Fibroblast of skin of abdomen (primary cell): ENCODE results near the gene KDM5A. TPM values are rescaled to one million over a fixed set of nuclear protein-coding genes. Genes with fewer than 3 reads are reported as not detected.
A peak's percentile ranks its signal among the peaks of the same experiment; 100 is the strongest.
"Not testable (repeated sequence)": the region's sequence is repeated elsewhere in the genome, so short reads cannot be mapped to it uniquely, and the experiment has no call there.

Experiments
- DNase-seq: peaks from one replicate; pipeline ENCODE4 v3.0.0-alpha.2; 2013
- polyA plus RNA-seq, 2 experiments: library from polyadenylated mRNA; unstranded; fragments of 120-200 nt; gene quantifications; one replicate each; pipeline ENCODE4 v1.2.1, GENCODE V29; 2013; ENCODE audit not compliant: insufficient read length in 2 of 2

The KDM5A gene
- polyA plus RNA-seq (2013, experiment 1 of 2; ENCODE audit: insufficient read length) = 24.4 TPM
- 20.3 TPM for polyA plus RNA-seq (2013, experiment 2 of 2; ENCODE audit: insufficient read length)

DNA sequence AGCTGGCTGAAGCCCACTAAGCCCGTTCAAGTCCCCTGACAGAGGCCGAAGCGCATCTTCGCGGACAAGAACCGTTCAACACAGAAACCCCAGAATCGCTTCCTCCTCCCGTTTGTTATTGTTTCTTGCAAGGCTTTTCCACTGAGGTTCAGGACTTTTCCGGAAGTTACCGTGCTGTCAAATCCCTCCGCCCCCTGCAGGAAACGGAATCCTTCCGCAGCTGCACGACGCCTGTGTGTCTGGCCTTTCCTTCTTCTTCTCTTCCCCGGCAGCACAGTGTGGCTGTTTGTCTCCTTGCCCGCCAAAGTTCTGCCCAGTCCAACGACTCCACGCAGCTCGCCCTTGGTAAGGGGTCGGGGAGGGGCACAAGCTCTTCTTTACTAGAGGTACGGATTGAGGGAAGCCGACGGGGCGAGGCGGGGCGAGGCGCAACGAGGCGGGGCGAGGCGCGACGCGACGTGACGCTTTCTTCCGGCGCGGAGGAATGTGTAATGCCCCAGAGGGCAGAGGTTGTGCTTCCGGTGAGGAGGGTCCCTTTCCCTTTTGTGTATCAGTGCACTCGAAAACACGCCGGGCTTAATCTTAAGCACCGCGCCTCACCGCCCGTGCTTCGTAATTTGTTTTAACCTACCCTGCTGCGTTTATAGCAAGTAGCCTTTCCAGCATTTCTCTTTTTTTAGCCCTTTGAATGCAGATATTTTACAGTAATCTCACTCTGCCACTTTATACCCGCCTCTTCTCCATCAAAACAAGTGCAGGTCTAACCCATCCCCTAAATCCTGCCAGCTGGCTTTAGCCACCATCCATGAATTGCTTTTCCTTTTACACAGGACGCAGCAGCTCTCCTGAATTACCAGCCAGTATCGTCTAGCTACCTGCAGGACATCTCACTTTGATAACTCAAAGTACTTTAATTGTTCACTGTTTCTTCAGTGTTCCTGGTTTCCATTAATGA is at the start of gene KDM5A:
Gene KDM5A, minus strand, starts transcription at position 179 of the 955 bp plus-strand sequence. CDS start 229 bp downstream, outside the sequence.
- peak; percentile 97 for DNase-seq

DNA sequence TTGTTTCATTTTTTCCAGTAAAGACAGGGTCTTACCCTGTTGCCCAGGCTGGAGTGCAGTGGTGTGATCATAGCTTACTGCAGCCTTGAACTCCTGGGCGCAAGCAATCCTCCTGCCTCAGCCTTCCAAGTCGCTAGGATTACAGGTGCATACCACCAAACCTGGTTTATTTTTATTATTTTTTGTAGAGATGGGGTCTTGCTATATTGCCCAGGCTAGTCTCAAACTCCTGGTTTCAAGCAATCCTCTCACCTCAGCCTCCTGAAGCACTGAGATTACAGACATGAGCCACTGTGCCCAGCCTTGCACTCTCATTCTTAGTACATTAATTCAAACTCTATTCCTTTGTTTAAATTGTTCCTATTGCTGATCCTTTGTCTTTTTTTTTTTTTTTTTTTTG is 46.6 kb upstream of the KDM5A start:
- not testable (repeated sequence) for DNase-seq

DNA sequence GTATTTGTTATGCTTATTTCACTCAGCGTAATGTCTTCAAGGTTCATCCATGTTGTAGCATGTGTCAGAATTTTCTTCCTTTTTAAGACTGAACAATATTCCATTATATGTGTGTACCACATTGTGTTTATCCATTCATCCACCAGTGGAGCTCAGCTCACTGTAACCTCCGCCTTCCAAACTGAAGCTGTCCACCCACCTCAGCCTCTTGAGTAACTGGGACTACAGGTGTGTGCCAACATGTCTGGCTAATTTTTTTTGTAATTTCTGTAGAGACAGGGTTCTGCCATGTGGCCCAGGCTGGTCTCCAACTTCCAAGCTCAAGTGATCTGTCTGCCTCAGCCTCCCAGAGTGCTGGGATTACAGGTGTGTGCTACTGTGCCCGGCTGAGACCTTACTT is 33.4 kb upstream of the KDM5A start:
- DNase-seq = no peak

DNA sequence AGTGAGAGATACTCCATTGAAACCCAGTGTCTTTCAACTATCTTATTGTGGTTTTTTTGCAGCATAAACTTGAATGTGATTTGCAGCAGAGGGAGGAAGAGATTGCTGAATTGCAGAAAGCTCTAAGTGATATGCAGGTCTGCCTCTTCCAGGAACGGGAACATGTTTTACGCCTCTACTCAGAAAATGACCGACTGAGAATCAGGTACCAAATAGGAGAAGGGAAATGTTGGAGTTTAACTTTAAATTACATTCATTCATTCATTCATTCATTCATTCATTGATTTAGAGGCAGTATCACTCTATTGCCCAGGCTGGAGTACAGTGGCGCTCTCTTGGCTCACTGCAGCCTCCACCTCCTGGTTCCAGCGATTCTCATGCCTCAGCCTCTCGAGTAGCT is 29.3 kb upstream of the KDM5A start:
- DNase-seq = no peak

DNA sequence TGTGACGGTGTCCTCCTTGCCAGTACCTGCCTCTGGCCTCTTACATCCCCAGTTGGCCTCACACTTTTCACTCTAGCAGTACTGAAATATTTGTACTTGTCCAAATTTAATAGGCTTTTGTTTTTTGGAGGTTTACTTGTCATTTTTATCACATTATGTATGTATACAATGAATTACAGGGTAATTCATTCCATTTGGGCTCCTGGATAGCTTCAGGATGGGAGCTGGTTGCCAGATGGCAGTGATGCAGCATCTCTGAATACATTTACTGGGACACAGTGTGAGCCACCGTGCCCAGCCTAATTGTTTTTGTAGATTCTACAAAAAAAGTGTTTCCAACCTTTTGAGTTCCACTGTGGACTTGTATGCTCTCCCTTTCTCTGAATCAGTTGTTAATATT is 25.7 kb upstream of the KDM5A start:
- DNase-seq = no peak

DNA sequence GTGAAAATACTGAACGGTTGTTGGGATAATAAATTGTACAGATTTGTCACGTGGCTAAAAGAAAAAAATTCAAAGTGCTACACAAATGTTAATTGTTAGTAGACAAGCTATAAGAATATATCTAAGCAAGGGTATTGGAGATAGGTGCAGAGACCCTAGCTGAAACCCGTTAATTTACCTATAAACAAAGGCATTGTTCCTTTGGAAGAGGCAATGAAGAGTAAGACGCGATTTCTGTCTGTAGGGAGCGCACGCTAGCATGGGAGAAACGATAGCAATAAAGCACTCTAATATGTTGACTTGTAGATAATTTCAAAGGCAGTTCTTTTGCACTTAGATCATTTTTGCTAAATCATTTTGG is 12.9 kb upstream of the KDM5A start:
- DNase-seq = no peak

DNA sequence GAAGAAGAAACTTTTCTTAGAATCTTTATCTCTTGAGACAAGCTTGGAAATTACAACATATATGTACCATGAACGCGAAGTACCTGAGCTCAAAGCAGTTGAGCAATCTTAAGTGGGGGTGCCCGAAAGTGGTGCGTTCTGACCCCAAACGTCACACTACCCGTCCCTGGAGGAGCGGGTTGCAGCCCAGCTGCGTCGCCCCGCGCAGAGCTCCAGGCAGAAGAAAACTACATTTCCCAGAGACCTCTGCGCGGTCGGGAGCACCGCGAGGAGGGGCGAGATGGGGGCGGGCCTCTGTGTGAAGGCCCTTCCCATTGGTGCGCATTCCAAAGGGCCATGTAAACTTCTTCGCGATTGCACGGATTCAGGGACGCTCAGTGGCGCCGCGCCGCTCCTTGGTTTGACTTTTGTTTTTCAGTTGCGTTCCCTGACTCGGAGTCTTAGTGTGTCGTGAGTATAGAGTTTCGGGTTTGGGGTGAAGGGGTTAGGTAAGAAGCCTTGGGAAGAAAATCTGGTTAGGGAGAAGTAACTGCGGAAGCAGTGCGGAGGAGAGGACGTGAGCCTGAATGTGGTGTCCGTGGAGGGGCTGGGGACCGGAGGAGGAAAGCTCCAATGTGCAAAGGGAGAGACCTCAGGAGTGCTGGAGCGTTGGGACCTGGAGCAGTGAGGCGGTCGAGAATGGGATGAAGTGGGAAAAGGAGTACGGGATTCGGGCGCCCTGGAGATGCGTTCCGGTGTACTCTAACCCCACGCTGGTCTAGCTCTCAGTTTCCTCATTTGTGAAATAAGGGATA is 12.3 kb upstream of the KDM5A start, which contains the start of gene CCDC77:
Gene CCDC77, plus strand, starts transcription at position 410 of the 794 bp plus-strand sequence. CDS start 7,740 bp downstream, outside the sequence.
- peak; percentile 92 for DNase-seq

DNA sequence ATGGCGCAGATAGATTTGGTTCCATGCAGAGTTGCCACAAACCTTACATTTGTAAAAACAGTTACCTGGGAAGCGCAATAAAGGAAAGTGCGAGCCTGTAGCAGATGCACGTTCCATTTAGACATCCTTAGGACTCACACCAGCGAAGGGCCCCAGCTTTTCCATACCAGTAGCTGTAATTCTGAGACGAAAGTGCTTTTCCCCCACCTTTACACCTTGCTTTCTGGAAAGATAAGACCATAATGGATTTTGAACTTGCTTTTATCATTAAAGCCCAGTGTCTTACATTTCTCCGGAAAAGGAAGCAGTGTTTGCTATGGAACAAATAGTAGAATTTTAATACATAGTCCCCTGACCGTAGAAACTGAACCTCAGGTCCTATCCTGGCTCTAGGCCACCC is 11.7 kb upstream of the KDM5A start:
- no peak for DNase-seq

DNA sequence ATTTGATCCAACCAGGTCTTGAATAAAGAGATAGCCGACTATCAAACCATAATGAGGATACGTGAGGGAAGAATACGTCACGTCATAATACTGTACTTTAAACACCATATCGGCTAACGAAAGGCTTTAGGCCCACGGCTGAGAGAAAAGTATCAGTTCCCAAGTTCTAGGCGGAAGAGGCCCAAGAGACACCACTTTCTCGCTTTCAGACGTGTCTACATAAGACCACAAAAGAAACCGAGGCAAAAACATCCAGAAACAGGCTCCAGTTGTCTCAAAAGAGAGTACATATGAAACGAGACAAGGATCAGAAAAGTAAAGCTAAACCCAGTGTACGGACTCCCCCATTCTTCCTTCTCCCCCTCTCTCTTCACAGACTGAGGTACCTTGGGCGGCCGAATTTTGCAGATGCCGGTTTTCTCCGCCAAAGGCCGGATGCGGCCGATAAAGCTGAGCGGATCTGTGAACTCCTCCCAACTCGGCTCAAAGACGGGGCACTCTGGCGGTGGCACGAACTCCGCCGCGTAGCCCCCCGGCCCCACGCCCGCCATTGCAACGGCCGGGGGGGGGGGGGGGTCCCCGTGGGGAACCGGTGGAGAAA is 479 bp downstream of the KDM5A start:
- no peak for DNase-seq

DNA sequence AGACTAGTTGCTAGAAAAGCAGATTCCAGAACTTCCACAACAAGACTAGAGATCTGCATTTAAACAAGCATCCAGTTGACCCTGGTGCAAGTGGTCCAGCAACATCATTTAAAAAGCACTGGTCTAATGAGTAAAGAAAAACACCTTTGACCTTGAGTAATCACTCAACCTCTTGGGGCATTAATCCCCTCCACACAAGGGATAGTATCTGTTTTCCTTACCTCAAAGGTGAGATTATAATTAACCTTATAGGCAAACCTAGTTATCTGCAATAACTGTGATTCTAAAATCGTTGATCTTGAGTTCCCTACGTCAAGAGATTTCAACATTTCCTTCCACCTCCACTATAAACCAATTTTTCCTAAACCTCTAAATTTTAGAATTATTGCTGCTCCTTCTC is 1.1 kb downstream of the KDM5A start:
- DNase-seq = no peak

DNA sequence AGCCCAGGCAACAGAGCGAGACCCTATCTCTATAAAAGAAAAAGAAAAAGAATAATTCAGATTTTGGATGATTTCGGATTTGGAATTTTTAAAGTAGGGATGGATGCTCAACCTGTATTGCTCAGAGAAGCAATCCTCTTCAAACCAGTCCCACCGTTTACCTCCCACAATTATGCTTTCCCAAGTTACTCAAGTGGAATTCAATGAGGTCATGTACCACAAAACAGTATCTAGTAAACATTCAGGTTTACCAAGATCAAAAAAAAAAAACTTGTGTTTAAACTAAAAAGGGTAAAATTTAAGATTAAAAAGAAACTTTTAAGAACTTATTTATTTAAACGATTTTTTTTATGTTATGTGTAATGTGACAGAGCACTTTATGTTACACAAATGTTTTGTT is 2.5 kb downstream of the KDM5A start:
- DNase-seq = no peak

DNA sequence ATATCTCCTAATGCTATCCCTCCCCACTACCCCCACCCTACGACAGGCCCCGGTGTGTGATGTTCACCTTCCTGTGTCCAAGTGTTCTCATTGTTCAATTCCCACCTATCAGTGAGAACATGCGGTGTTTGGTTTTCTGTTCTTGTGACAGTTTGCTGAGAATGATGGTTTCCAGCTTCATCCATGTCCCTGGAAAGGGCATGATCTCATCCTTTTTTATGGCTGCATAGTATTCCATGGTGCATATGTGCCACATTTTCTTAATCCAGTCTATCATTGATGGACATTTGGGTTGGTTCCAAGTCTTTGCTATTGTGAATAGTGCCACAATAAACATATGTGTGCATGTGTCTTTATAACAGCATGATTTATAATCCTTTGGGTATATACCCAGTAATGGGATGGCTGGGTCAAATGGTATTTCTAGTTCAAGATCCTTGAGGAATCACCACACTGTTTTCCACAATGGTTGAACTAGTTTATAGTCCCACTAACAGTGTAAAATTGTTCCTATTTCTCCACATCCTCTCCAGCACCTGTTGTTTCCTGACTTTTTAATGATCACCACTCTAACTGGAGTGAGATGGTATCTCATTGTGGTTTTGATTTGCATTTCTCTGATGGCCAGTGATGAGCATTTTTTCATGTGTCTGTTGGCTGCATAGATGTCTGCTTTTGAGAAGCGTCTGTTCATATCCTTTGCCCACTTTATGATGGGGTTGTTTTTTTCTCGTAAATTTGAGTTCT is 18.2 kb downstream of the KDM5A start:
- DNase-seq = not testable (repeated sequence)

DNA sequence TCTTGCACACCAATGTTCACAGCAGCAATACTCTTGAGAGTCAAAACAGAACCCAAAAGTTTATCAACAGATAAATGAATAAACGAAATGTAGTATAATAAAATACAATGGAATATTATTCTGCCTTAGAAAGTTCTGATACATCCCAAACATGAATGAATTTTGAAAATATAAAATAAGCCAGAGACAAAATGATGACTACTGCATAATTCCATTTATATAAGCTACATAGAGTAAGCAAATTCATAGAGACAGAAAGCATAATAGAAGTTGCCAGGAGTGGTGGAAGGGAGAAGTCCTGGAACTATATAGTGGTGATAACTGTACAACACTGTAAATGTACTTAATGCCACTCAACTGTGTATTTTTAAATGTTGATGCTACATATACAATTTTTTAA is 21.1 kb downstream of the KDM5A start:
- DNase-seq = no peak

DNA sequence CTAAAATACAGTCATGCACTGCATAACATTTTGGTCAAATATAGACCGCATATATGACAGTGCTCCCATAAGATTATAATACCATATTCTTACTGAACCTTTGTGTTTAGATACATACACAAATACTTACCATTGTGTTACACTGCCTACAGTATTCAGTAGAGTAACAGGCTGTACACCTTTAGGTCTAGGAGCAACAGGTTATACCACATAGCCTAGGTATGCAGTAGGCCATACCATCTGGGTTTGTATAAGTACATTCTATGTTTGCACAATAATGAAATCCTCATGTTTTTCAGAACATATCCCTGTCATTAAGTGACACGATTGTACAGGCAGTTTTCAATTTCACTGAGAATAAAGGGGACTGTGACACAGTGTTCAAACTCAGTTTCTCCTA is 22.3 kb downstream of the KDM5A start:
- no peak for DNase-seq

DNA sequence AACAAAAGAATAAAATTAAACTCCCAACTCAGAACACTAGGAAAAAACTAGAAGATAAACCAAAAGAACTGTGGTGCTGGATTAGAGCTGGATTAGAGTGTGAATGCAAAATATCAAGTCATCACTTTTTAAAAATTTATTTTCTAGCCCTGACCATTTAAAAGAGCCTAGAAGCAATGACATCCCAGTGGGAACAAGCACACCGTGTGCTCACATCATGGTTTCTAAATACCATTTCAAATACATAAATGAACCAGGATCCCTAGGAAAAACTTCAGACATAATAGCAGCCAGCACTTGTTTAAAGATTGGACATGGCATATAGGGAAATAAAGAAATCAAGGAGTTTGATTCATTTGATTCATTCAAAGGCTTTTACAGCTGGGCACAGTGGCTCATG is 30.0 kb downstream of the KDM5A start:
- no peak for DNase-seq

DNA sequence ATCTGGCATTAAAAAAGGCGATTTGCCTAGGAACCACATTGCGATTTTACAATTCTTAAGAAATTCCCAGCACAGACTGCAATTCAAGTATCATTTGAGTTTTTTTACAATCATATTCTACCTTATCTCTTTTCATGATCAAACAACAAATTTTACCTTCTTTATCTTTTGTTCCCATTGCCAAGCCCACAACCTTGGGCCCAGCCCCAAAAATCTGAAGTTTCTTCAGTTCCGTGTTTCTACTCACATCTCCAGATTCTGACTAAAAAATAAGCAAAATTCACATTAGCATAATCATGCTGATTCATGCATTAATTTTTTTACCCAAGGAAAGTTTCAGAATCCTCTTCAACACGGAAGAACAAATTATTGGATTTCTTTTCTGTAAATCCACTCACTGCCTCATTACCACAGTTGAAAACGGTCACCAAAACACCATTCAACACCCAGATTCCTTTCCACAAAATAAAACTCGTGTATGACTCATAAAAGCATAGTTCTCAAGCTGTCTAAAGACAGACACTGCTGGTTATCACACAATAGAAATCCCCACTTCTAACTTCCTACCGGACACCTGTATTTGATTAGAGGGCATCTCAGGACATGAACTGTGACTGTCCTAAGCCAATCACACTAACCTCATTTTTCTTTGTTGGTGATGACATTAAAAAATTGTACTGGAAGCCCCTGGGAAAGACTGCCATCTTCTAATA is 32.7 kb downstream of the KDM5A start:
- DNase-seq = peak; percentile 53

DNA sequence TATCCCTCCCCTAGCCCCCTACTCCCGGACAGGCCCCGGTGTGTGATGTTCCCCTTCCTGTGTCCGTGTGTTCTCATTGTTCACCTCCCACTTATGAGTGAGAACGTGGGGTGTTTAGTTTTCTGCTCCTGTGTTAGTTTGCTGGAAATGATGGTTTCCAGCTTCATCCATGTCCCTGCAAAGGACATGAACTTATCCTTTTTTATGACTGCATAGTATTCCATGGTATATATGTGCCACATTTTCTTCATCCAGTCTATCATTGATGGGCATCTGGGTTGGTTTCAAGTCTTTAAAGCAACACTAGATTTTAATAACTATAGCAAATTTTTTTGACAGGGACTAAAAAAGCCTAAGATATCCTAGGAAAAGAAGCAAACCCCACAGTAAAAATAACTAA is 37.9 kb downstream of the KDM5A start:
- DNase-seq = not testable (repeated sequence)

DNA sequence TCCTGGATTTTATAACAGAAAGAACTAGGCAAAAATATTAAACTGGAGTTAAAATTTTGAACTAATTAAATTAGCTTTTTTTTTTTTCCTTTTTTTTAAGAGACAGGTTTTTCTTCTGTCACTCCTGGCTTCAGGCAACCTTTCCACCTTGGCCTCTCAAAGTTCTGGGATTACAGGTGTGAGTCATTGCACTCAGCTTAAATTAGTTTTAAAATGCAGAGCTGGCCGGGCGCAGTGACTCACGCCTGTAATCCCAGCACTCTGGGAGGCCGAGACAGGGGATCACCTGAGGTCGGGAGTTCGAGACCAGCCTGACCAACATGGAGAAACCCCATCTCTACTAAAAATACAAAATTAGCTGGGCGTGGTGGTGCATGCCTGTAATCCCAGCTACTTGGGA is 39.5 kb downstream of the KDM5A start:
- not testable (repeated sequence) for DNase-seq

DNA sequence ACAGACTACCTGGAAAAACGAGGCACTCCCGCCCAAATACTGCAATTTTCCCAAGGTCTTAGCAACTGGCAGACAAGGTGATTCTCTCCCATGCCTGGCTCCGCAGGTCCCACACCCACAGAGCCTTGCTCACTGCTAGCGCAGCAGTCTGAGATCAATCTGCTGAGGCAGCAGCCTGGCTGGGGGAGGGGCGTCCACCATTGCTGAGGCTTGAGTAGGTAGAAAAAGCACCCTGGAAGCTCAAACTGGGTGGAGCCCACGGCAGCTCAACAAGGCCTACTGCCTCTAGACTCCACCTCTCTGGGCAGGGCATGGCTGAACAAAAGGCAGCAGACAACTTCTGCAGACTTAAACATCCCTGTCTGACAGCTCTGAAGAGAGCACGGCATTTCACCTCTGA is 46.1 kb downstream of the KDM5A start:
- DNase-seq = not testable (repeated sequence)

DNA sequence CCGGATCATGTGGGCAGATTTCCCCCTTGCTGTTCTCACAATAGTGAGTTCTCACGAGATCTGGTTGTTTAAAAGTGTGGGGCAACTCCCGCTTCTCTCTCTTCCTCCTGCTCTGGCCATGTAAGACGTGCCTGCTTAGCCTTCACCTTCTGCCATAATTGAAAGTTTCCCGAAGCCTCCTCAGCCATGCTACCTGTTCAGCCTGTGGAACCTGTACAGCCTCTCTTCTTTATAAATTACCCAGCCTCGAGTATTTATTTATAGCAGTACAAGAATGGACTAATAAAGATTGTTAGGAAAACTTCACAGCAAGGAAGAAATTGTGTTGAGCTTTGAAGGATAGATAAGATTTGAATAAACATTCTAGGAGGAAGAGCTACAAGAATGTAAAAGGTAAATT is 52.1 kb downstream of the KDM5A start:
- no peak for DNase-seq

DNA sequence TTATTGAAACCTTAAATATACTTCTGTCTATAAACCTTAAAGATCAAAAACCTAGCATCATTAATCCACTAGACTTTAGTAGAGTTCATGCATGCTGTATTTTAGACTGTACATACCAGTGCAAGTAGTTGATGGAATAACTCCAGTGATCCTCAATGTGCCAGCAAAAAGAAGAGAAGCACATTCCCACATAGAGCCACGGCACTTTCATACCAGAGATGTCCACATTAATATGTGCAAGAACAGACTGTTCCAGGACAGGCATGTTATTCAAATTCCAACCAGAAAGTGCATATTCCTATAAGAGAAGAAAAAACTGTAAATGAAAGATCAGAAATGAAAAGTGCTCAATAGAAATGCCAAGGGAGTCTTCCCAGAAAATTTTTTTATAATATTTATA is 55.0 kb downstream of the KDM5A start:
- DNase-seq = no peak
